Measurements from ENCODE around the gene FIP1L1.

The FIP1L1 gene

GRCh38 chr4:53427366-53427765 lies 49.9 kb downstream of the FIP1L1 start:
- no peak for DNase-seq (ENCODE audit: low read depth)
- no peak for TF ChIP-seq CTCF (IDR thresholded peaks at IDR 0.05; ENCODE audit: insufficient read depth, low read depth, low read length, missing control alignments)

GRCh38 chr4:53431052-53431451 lies 53.6 kb downstream of the FIP1L1 start:
- TF ChIP-seq CTCF (IDR thresholded peaks at IDR 0.05; ENCODE audit: insufficient read depth, low read depth, low read length, missing control alignments): no peak
- peak; percentile 2 for DNase-seq (ENCODE audit: low read depth)
- no peak overlapping the region for H3K4me3 ChIP-seq (ENCODE audit: low read depth, low read length)

More at GRCh38 chr4:53427366-53427765, 49.9 kb downstream of the FIP1L1 start:
- H3K4me3 ChIP-seq (ENCODE audit: low read depth, low read length): no peak overlapping the region

GRCh38 chr4:53432528-53433424 lies 55.3 kb downstream of the FIP1L1 start:
- H3K4me3 ChIP-seq (ENCODE audit: low read depth, low read length): no peak overlapping the region
- TF ChIP-seq CTCF (IDR thresholded peaks at IDR 0.05; ENCODE audit: insufficient read depth, low read depth, low read length, missing control alignments): no peak

GRCh38 chr4:53436251-53436650 lies 58.8 kb downstream of the FIP1L1 start:
- TF ChIP-seq CTCF (IDR thresholded peaks at IDR 0.05; ENCODE audit: insufficient read depth, low read depth, low read length, missing control alignments): no peak
- H3K4me3 ChIP-seq (ENCODE audit: low read depth, low read length): no peak overlapping the region
- DNase-seq (ENCODE audit: low read depth): no peak

More at GRCh38 chr4:53432528-53433424, 55.3 kb downstream of the FIP1L1 start:
- peak; percentile 57 for DNase-seq (ENCODE audit: low read depth)

- DNase-seq (ENCODE audit: low read depth): no peak
- no peak overlapping the region for H3K4me3 ChIP-seq (ENCODE audit: low read depth, low read length)
- TF ChIP-seq CTCF (IDR thresholded peaks at IDR 0.05; ENCODE audit: insufficient read depth, low read depth, low read length, missing control alignments): no peak
Observed at GRCh38 chr4:53441564-53441963, 64.1 kb downstream of the FIP1L1 start.

- H3K4me3 ChIP-seq (ENCODE audit: low read depth, low read length): no peak overlapping the region
- no peak for DNase-seq (ENCODE audit: low read depth)
- TF ChIP-seq CTCF (IDR thresholded peaks at IDR 0.05; ENCODE audit: insufficient read depth, low read depth, low read length, missing control alignments): no peak
Observed at GRCh38 chr4:53444954-53445353, 67.5 kb downstream of the FIP1L1 start.
